Activated B cell treated with CpG ODN at 0.5 μM for 24 hours (primary cell): ENCODE results near the gene VPS13D. TPM values are rescaled to one million over a fixed set of nuclear protein-coding genes. Genes with fewer than 3 reads are reported as not detected.

Source experiments
- ATAC-seq: fragments of 200-7000 bp; cut with Tn5 transposase; one replicate; pipeline ENCODE4 v1.10.0; 2021; ENCODE audit warnings: low read depth, mild to moderate bottlenecking, moderate library complexity
- CTCF ChIA-PET: fragments of 350-600 bp; sonication (Branson Sonifier 250); formaldehyde crosslinking; loops from one replicate; lab custom pipeline; 2021; ENCODE audit warnings: antibody characterized with exemption; lab: Charles Lee
- POLR2A ChIA-PET: fragments of 350-600 bp; sonication (Branson Sonifier 250); formaldehyde crosslinking; loops from one replicate; lab custom pipeline; 2021; ENCODE audit warnings: antibody characterized with exemption; lab: Charles Lee
- DNase-seq: peaks from one replicate; pipeline ENCODE4 v3.0.0; 2022
- H3K27ac Mint-ChIP-seq: one replicate; pipeline ENCODE4 v1.8.0; 2020; ENCODE audit warnings: mixed read lengths
- H3K27me3 Mint-ChIP-seq: one replicate; pipeline ENCODE4 v1.8.0; 2021; ENCODE audit warnings: mixed read lengths
- H3K36me3 Mint-ChIP-seq: one replicate; pipeline ENCODE4 v1.8.0; 2021; ENCODE audit warnings: low read depth, mixed read lengths
- H3K4me1 Mint-ChIP-seq: one replicate; pipeline ENCODE4 v1.8.0; 2021; ENCODE audit warnings: mixed read lengths
- H3K4me3 Mint-ChIP-seq: one replicate; pipeline ENCODE4 v1.8.0; 2020; ENCODE audit warnings: mild to moderate bottlenecking, mixed read lengths
- H3K9me3 Mint-ChIP-seq: one replicate; pipeline ENCODE4 v1.8.0; 2020; ENCODE audit warnings: mixed read lengths
- CTCF ChIP-seq: fragments of 200-600 bp; IDR thresholded peaks from one replicate; pipeline ENCODE4 v1.8.0; 2022; ENCODE audit warnings: antibody characterized with exemption, mild to moderate bottlenecking
- intact Hi-C: fragments of 100-400 bp; cut with micrococcal nuclease; formaldehyde crosslinking; loops from one replicate; pipeline ENCODE4 v1.15.1; 2024
- total RNA-seq: library from RNA; stranded (reverse); gene quantifications from 2 replicates; pipeline ENCODE4 v1.2.3, GENCODE V29; 2022

Gene VPS13D
- total RNA-seq, 1 donor from 2014 or later: 64.5 TPM

- ATAC-seq (no peak), DNase-seq (no peak)
- Mint-ChIP-seq H3K4me1 (no peaks in the 10 kb centered on the region), H3K4me3 (no peak overlapping the region), H3K27ac (no peak overlapping the region), H3K27me3 (peaks cover 12% of the 10 kb centered on the region), H3K36me3 (no peaks in the 10 kb centered on the region), H3K9me3 (no peaks in the 10 kb centered on the region)
- no peak for TF ChIP-seq CTCF
- ChIA-PET POLR2A (no interaction called here), CTCF (no interaction called here)
- intact Hi-C loops: no loop called here
Observed at GRCh38 chr1:12544992-12545391, 315.2 kb downstream of the VPS13D start.

GRCh38 chr1:12546771-12547585, 317.1 kb downstream of the VPS13D start:
- ChIA-PET POLR2A (no interaction called here), CTCF (interaction anchor here (0.9 kb wide), 1 partner anchor 69 kb away, joined by 3 read pairs; no protein-coding TSS in a partner anchor)
- Mint-ChIP-seq H3K9me3 (no peaks in the 10 kb centered on the region), H3K27ac (no peak overlapping the region), H3K27me3 (peaks cover 8% of the 10 kb centered on the region), H3K4me3 (no peak overlapping the region), H3K36me3 (no peaks in the 10 kb centered on the region), H3K4me1 (no peaks in the 10 kb centered on the region)
- DNase-seq (no peak), ATAC-seq (no peak)
- no peak for TF ChIP-seq CTCF
- intact Hi-C loops: no loop called here

GRCh38 chr1:12547586-12548225, 317.9 kb downstream of the VPS13D start:
- Mint-ChIP-seq H3K9me3 (no peaks in the 10 kb centered on the region), H3K4me3 (no peak overlapping the region), H3K4me1 (no peaks in the 10 kb centered on the region), H3K27me3 (peaks cover 3% of the 10 kb centered on the region), H3K36me3 (no peaks in the 10 kb centered on the region), H3K27ac (no peak overlapping the region)
- intact Hi-C loops: no loop called here
- no peak for TF ChIP-seq CTCF
- DNase-seq (no peak), ATAC-seq (no peak)
- ChIA-PET POLR2A (no interaction called here), CTCF (interaction anchor here (0.9 kb wide), 1 partner anchor 68 kb away, joined by 3 read pairs; no protein-coding TSS in a partner anchor)

- intact Hi-C loops: no loop called here
- TF ChIP-seq CTCF: no peak
- Mint-ChIP-seq H3K4me1 (no peaks in the 10 kb centered on the region), H3K36me3 (no peaks in the 10 kb centered on the region), H3K4me3 (no peak overlapping the region), H3K27me3 (peaks cover 3% of the 10 kb centered on the region), H3K27ac (no peak overlapping the region), H3K9me3 (no peaks in the 10 kb centered on the region)
- CTCF ChIA-PET: no interaction called here
- DNase-seq: no peak
- POLR2A ChIA-PET: no interaction called here
- ATAC-seq: no peak
Observed at GRCh38 chr1:12548279-12548972, 318.6 kb downstream of the VPS13D start.

- POLR2A ChIA-PET: no interaction called here
- Mint-ChIP-seq H3K36me3 (no peaks in the 10 kb centered on the region), H3K9me3 (no peaks in the 10 kb centered on the region), H3K27ac (no peak overlapping the region), H3K27me3 (peaks cover 3% of the 10 kb centered on the region), H3K4me3 (no peak overlapping the region), H3K4me1 (no peaks in the 10 kb centered on the region)
- CTCF ChIA-PET: no interaction called here
- no peak for TF ChIP-seq CTCF
- intact Hi-C loops: no loop called here
- ATAC-seq: no peak
- DNase-seq: no peak
Observed at GRCh38 chr1:12548973-12549459, 319.2 kb downstream of the VPS13D start.
